ENCODE data around the gene HNRNPL.

The HNRNPL gene

GRCh38 chr19:38844093-38844686 is 5.6 kb downstream of the HNRNPL start:
- Histone ChIP-seq H3K27me3 (ENCODE audit: insufficient read depth, low read length, poor library complexity) (no peaks in the 10 kb centered on the region), H3K9me3 (ENCODE audit: insufficient read depth, low read length, severe bottlenecking) (no peaks in the 10 kb centered on the region), H3K4me2 (ENCODE audit: insufficient read depth, low read length) (peak overlapping the region; percentile 16; the same call in 1 of the 2 replicates), H3K4me1 (ENCODE audit: insufficient read depth, low read length) (peaks cover 52% of the 10 kb centered on the region), H3K9ac (ENCODE audit: low read depth, low read length) (no peak overlapping the region), H3K36me3 (ENCODE audit: insufficient read depth, low read length) (peaks cover 99% of the 10 kb centered on the region), H2AFZ (ENCODE audit: low read depth, low read length) (no peak overlapping the region), H3K79me2 (ENCODE audit: insufficient read depth, low read length) (peaks cover 91% of the 10 kb centered on the region), H3K27ac (ENCODE audit: low read length) (no peak overlapping the region), H3K4me3 (ENCODE audit: low read depth in 1 of 2, low read length in 2 of 2) (no peak overlapping the region), H4K20me1 (ENCODE audit: insufficient read depth, low read length) (peaks cover 94% of the 10 kb centered on the region)
- TF ChIP-seq EZH2 (IDR thresholded peaks at IDR 0.05; ENCODE audit: borderline replicate concordance, low read depth, low read length, severe bottlenecking) = no peak
- TF ChIP-seq CTCF (IDR thresholded peaks at IDR 0.05; ENCODE audit: borderline replicate concordance, extremely low read depth, low read length, poor library complexity, severe bottlenecking) = no peak
- ATAC-seq (ENCODE audit: insufficient read depth, low read depth) = no peak
- no peak for DNase-seq

GRCh38 chr19:38843175-38843758 is 6.5 kb downstream of the HNRNPL start:
- Histone ChIP-seq H3K4me1 (ENCODE audit: insufficient read depth, low read length) (peaks cover 44% of the 10 kb centered on the region), H2AFZ (ENCODE audit: low read depth, low read length) (no peak overlapping the region), H3K4me2 (ENCODE audit: insufficient read depth, low read length) (peak overlapping the region; percentile 9; the same call in 1 of the 2 replicates), H3K9ac (ENCODE audit: low read depth, low read length) (no peak overlapping the region), H3K79me2 (ENCODE audit: insufficient read depth, low read length) (peaks cover 85% of the 10 kb centered on the region), H4K20me1 (ENCODE audit: insufficient read depth, low read length) (peaks cover 95% of the 10 kb centered on the region), H3K36me3 (ENCODE audit: insufficient read depth, low read length) (peaks cover 100% of the 10 kb centered on the region), H3K4me3 (ENCODE audit: low read depth in 1 of 2, low read length in 2 of 2) (no peak overlapping the region), H3K9me3 (ENCODE audit: insufficient read depth, low read length, severe bottlenecking) (no peaks in the 10 kb centered on the region), H3K27ac (ENCODE audit: low read length) (no peak overlapping the region), H3K27me3 (ENCODE audit: insufficient read depth, low read length, poor library complexity) (no peaks in the 10 kb centered on the region)
- ATAC-seq (ENCODE audit: insufficient read depth, low read depth) = no peak
- TF ChIP-seq EZH2 (IDR thresholded peaks at IDR 0.05; ENCODE audit: borderline replicate concordance, low read depth, low read length, severe bottlenecking) = no peak
- TF ChIP-seq CTCF (IDR thresholded peaks at IDR 0.05; ENCODE audit: borderline replicate concordance, extremely low read depth, low read length, poor library complexity, severe bottlenecking) = no peak
- no peak for DNase-seq

GRCh38 chr19:38842439-38843174 is 7.2 kb downstream of the HNRNPL start:
- Histone ChIP-seq H3K27me3 (ENCODE audit: insufficient read depth, low read length, poor library complexity) (no peaks in the 10 kb centered on the region), H2AFZ (ENCODE audit: low read depth, low read length) (no peak overlapping the region), H3K9me3 (ENCODE audit: insufficient read depth, low read length, severe bottlenecking) (no peaks in the 10 kb centered on the region), H3K4me1 (ENCODE audit: insufficient read depth, low read length) (peaks cover 37% of the 10 kb centered on the region), H3K27ac (ENCODE audit: low read length) (no peak overlapping the region), H3K79me2 (ENCODE audit: insufficient read depth, low read length) (peaks cover 78% of the 10 kb centered on the region), H3K36me3 (ENCODE audit: insufficient read depth, low read length) (peaks cover 100% of the 10 kb centered on the region), H3K4me3 (ENCODE audit: low read depth in 1 of 2, low read length in 2 of 2) (no peak overlapping the region), H4K20me1 (ENCODE audit: insufficient read depth, low read length) (peaks cover 95% of the 10 kb centered on the region), H3K4me2 (ENCODE audit: insufficient read depth, low read length) (0 out of 2 replicates have a peak overlapping the region, but pooled peaks have one; percentile 5), H3K9ac (ENCODE audit: low read depth, low read length) (no peak overlapping the region)
- DNase-seq (no peak), ATAC-seq (ENCODE audit: insufficient read depth, low read depth) (peak; percentile 21; the same call in 2 of the 3 replicates)
- TF ChIP-seq CTCF (IDR thresholded peaks at IDR 0.05; ENCODE audit: borderline replicate concordance, extremely low read depth, low read length, poor library complexity, severe bottlenecking) = no peak
- no peak for TF ChIP-seq EZH2 (IDR thresholded peaks at IDR 0.05; ENCODE audit: borderline replicate concordance, low read depth, low read length, severe bottlenecking)

Data from DND-41 (cell line).